Astrocyte (in vitro differentiated cells and primary cell): ENCODE data around the gene VAPA. TPM values are rescaled to one million over a fixed set of nuclear protein-coding genes. Genes with fewer than 3 reads are reported as not detected.

Source experiments
- DNase-seq: peaks from one replicate; pipeline ENCODE4 v3.0.0-alpha.2; 2010; ENCODE audit warnings: low read depth
- FAIRE-seq: peaks from 2 replicates; lab custom pipeline; 2011; peaks lifted over from hg19 to GRCh38; lab: Jason Lieb, UNC
- H2AFZ ChIP-seq: 2 replicates; pipeline ENCODE4 v1.6.0; 2012; ENCODE audit warnings: low read depth, low read length, inconsistent platforms
- H3K27ac ChIP-seq: 2 replicates; pipeline ENCODE4 v1.5.1; 2011; ENCODE audit warnings: low read depth, low read length, inconsistent platforms
- H3K27me3 ChIP-seq: 2 replicates; pipeline ENCODE4 v1.6.0; 2011; ENCODE audit warnings: low read length, inconsistent platforms; ENCODE audit not compliant: insufficient read depth
- H3K36me3 ChIP-seq: 2 replicates; pipeline ENCODE4 v1.5.1; 2011; ENCODE audit warnings: low read length, inconsistent platforms; ENCODE audit not compliant: insufficient read depth
- H3K4me1 ChIP-seq: 2 replicates; pipeline ENCODE4 v1.5.1; 2011; ENCODE audit warnings: low read length, inconsistent platforms; ENCODE audit not compliant: insufficient read depth
- H3K4me2 ChIP-seq: 2 replicates; pipeline ENCODE4 v1.6.0; 2012; ENCODE audit warnings: low read length, inconsistent platforms
- H3K4me3 ChIP-seq: 2 replicates; pipeline ENCODE4 v1.5.1; 2011; ENCODE audit warnings: low read depth, mild to moderate bottlenecking, low read length, inconsistent platforms; ENCODE audit not compliant: insufficient read depth
- H3K79me2 ChIP-seq: 2 replicates; pipeline ENCODE4 v1.6.0; 2012; ENCODE audit warnings: mild to moderate bottlenecking, low read length, inconsistent platforms; ENCODE audit not compliant: insufficient read depth
- H3K9ac ChIP-seq: 2 replicates; pipeline ENCODE4 v1.6.0; 2012; ENCODE audit warnings: mild to moderate bottlenecking, low read length, inconsistent platforms
- H3K9me3 ChIP-seq: 2 replicates; pipeline ENCODE4 v1.5.1; 2012; ENCODE audit warnings: low read depth, mild to moderate bottlenecking, low read length, inconsistent platforms; ENCODE audit not compliant: insufficient read depth
- H4K20me1 ChIP-seq: 2 replicates; pipeline ENCODE4 v1.6.0; 2012; ENCODE audit warnings: low read length, inconsistent platforms; ENCODE audit not compliant: insufficient read depth
- H3K27ac Mint-ChIP-seq: one replicate; pipeline ENCODE4 v1.8.0; 2021; ENCODE audit warnings: mild to moderate bottlenecking, mixed read lengths; ENCODE audit not compliant: unreplicated experiment
- H3K27me3 Mint-ChIP-seq: one replicate; pipeline ENCODE4 v1.8.0; 2021; ENCODE audit warnings: low read depth, mixed read lengths; ENCODE audit not compliant: unreplicated experiment
- H3K36me3 Mint-ChIP-seq: one replicate; pipeline ENCODE4 v1.8.0; 2021; ENCODE audit warnings: low read depth, mixed read lengths; ENCODE audit not compliant: unreplicated experiment
- H3K4me1 Mint-ChIP-seq: one replicate; pipeline ENCODE4 v1.8.0; 2021; ENCODE audit warnings: low read depth, mixed read lengths; ENCODE audit not compliant: unreplicated experiment
- H3K4me3 Mint-ChIP-seq: one replicate; pipeline ENCODE4 v1.8.0; 2021; ENCODE audit warnings: mild to moderate bottlenecking, moderate library complexity, mixed read lengths; ENCODE audit not compliant: unreplicated experiment
- H3K9me3 Mint-ChIP-seq: one replicate; pipeline ENCODE4 v1.8.0; 2021; ENCODE audit warnings: mild to moderate bottlenecking, mixed read lengths; ENCODE audit not compliant: unreplicated experiment
- EZH2 ChIP-seq: IDR thresholded peaks from 2 replicates; pipeline ENCODE4 v1.6.1; 2012; ENCODE audit warnings: mild to moderate bottlenecking, low read length, inconsistent platforms; ENCODE audit not compliant: insufficient read depth
- total RNA-seq: library from RNA; stranded (reverse); gene quantifications from 2 replicates; pipeline ENCODE4 v1.2.1, GENCODE V29; 2021
- TF ChIP-seq, protein P1 (sequence below): IDR thresholded peaks from 2 replicates; pipeline ENCODE4 v1.5.1; 2011; ENCODE audit warnings: low read depth, mild to moderate bottlenecking, inconsistent platforms, low read length, moderate library complexity; ENCODE audit not compliant: insufficient read depth

The VAPA gene
- total RNA-seq, 1 donor from 2014 or later: 181 TPM

DNA sequence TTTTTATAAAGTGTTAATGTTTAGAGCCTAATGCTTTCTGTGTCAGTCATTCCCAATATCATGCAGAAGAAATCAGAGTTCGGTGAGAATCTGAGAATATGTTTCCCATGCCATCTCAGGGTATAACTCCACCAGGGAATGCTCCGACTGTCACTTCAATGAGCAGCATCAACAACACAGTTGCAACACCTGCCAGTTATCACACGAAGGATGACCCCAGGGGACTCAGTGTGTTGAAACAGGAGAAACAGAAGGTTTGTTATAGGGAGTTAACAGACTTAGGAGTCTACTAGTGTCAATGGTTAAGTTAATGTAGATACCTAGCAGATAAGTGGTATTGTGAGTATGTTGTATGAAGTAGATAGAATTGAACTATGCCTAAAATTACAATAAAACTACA is 31.0 kb downstream of the VAPA start:
- H4K20me1 ChIP-seq: peaks cover 45% of the 10 kb centered on the region
- no peak overlapping the region for H3K4me3 Mint-ChIP-seq
- peaks cover 31% of the 10 kb centered on the region for H3K36me3 ChIP-seq
- no peak for FAIRE-seq
- H3K4me1 Mint-ChIP-seq: peaks cover 3% of the 10 kb centered on the region
- H3K9me3 ChIP-seq: no peaks in the 10 kb centered on the region
- H3K27me3 Mint-ChIP-seq: no peaks in the 10 kb centered on the region
- peaks cover 75% of the 10 kb centered on the region for H3K79me2 ChIP-seq
- no peak overlapping the region for H3K27ac Mint-ChIP-seq
- no peak overlapping the region for H3K27ac ChIP-seq
- peaks cover 13% of the 10 kb centered on the region for H3K36me3 Mint-ChIP-seq
- no peaks in the 10 kb centered on the region for H3K27me3 ChIP-seq
- H3K9ac ChIP-seq: no peak overlapping the region
- no peak overlapping the region for H3K4me3 ChIP-seq
- no peaks in the 10 kb centered on the region for H3K4me1 ChIP-seq
- H3K9me3 Mint-ChIP-seq: no peaks in the 10 kb centered on the region
- TF ChIP-seq, protein P1, sequence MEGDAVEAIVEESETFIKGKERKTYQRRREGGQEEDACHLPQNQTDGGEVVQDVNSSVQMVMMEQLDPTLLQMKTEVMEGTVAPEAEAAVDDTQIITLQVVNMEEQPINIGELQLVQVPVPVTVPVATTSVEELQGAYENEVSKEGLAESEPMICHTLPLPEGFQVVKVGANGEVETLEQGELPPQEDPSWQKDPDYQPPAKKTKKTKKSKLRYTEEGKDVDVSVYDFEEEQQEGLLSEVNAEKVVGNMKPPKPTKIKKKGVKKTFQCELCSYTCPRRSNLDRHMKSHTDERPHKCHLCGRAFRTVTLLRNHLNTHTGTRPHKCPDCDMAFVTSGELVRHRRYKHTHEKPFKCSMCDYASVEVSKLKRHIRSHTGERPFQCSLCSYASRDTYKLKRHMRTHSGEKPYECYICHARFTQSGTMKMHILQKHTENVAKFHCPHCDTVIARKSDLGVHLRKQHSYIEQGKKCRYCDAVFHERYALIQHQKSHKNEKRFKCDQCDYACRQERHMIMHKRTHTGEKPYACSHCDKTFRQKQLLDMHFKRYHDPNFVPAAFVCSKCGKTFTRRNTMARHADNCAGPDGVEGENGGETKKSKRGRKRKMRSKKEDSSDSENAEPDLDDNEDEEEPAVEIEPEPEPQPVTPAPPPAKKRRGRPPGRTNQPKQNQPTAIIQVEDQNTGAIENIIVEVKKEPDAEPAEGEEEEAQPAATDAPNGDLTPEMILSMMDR: no peak
- no peak for TF ChIP-seq EZH2
- DNase-seq: no peak
- no peak overlapping the region for H2AFZ ChIP-seq
- no peak overlapping the region for H3K4me2 ChIP-seq

DNA sequence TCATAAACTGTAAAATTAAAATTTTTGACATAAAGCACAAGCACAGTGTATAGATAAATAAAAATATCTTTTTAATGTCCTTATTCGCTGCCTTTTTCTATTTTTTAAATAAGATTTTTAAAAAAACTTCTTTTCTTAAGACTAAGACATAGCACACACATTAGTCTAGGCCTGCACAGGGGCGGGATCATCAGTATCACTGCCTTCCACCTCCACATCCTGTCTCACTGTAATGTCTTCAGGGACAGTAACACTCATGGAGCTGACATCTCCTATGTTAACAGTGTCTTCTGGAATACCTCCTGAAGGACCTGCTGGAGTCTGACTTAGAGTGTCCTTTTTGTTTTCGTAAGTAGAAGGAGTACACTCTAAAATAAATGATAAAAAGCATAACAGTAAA is 33.0 kb downstream of the VAPA start:
- H3K4me3 ChIP-seq: no peak overlapping the region
- Mint-ChIP-seq H3K9me3 (no peaks in the 10 kb centered on the region), H3K4me3 (no peak overlapping the region), H3K27ac (no peak overlapping the region), H3K27me3 (no peaks in the 10 kb centered on the region), H3K36me3 (peaks cover 8% of the 10 kb centered on the region), H3K4me1 (peaks cover 20% of the 10 kb centered on the region)
- FAIRE-seq (no peak), DNase-seq (no peak)
- H3K27me3 ChIP-seq: no peaks in the 10 kb centered on the region
- no peak overlapping the region for H2AFZ ChIP-seq
- H3K36me3 ChIP-seq: peaks cover 31% of the 10 kb centered on the region
- no peak overlapping the region for H3K27ac ChIP-seq
- no peak overlapping the region for H3K9ac ChIP-seq
- H3K4me2 ChIP-seq: no peak overlapping the region
- TF ChIP-seq, protein P1: no peak
- no peak for TF ChIP-seq EZH2
- H3K79me2 ChIP-seq: peaks cover 74% of the 10 kb centered on the region
- no peaks in the 10 kb centered on the region for H3K9me3 ChIP-seq
- peaks cover 57% of the 10 kb centered on the region for H4K20me1 ChIP-seq
- no peaks in the 10 kb centered on the region for H3K4me1 ChIP-seq

DNA sequence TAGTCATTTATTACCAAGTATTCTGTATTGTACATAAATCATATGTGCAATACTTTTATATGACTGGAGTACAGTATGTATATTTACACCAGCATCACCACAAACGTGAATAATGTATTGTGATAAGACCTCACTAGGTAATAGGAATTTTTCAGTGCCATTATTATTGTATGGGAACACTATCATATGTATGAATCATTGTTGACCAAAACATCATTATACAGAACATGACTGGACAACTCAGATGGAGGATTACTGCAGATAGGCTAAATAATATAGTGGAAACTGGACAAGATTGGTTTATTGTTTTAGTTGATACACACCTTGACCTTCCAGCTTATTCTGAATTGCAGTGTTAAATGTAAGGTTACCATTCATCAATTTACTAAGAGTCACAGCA is 33.4 kb downstream of the VAPA start:
- H3K4me3 Mint-ChIP-seq: no peak overlapping the region
- Histone ChIP-seq H2AFZ (no peak overlapping the region), H3K4me2 (no peak overlapping the region), H3K36me3 (peaks cover 31% of the 10 kb centered on the region), H3K4me1 (no peaks in the 10 kb centered on the region), H4K20me1 (peaks cover 60% of the 10 kb centered on the region), H3K27me3 (no peaks in the 10 kb centered on the region), H3K4me3 (no peak overlapping the region), H3K9me3 (no peaks in the 10 kb centered on the region), H3K9ac (no peak overlapping the region), H3K27ac (no peak overlapping the region), H3K79me2 (peaks cover 73% of the 10 kb centered on the region)
- H3K4me1 Mint-ChIP-seq: peaks cover 22% of the 10 kb centered on the region
- no peaks in the 10 kb centered on the region for H3K9me3 Mint-ChIP-seq
- FAIRE-seq (no peak), DNase-seq (no peak)
- H3K27me3 Mint-ChIP-seq: no peaks in the 10 kb centered on the region
- H3K36me3 Mint-ChIP-seq: peaks cover 10% of the 10 kb centered on the region
- H3K27ac Mint-ChIP-seq: no peak overlapping the region
- TF ChIP-seq EZH2: no peak
- TF ChIP-seq, protein P1: no peak
